Lower lobe of right lung (tissue), 2 donors: Measurements from ENCODE around the gene USP32. TPM values are rescaled to one million over a fixed set of nuclear protein-coding genes. Genes with fewer than 3 reads are reported as not detected.

Source experiments
- ATAC-seq, 2 donors: fragments of 200-7000 bp; cut with Tn5 transposase; one replicate each; pipeline ENCODE4 v1.9.1; 2020 to 2022; ENCODE audit warnings: mild to moderate bottlenecking in 2 of 2, moderate library complexity in 2 of 2
- DNase-seq: peaks from one replicate; pipeline ENCODE4 v3.0.0-alpha.2; 2020
- H3K27ac ChIP-seq: fragments of 200-600 bp; one replicate; pipeline ENCODE4 v1.8.0; 2022
- H3K27me3 ChIP-seq: fragments of 200-600 bp; one replicate; pipeline ENCODE4 v1.8.0; 2022; ENCODE audit warnings: low read depth
- H3K36me3 ChIP-seq: fragments of 200-600 bp; one replicate; pipeline ENCODE4 v1.8.0; 2022; ENCODE audit warnings: mild to moderate bottlenecking
- H3K4me1 ChIP-seq: fragments of 200-600 bp; one replicate; pipeline ENCODE4 v1.8.0; 2022
- H3K4me3 ChIP-seq: fragments of 200-600 bp; one replicate; pipeline ENCODE4 v1.8.0; 2022; ENCODE audit warnings: mild to moderate bottlenecking
- H3K9me3 ChIP-seq: fragments of 200-600 bp; one replicate; pipeline ENCODE4 v1.8.0; 2022
- intact Hi-C: fragments of 100-400 bp; cut with DNase I; formaldehyde crosslinking; loops from one replicate; pipeline ENCODE4 v1.11.0; 2022
- total RNA-seq: library from RNA; stranded (reverse); fragmentation: NEBNext Ultra II Directional; extraction: Animal tissue kit (Norgen Biotek cat#: 25700); gene quantifications from one replicate; pipeline ENCODE4 v1.2.1, GENCODE V29; 2021
- TF ChIP-seq, protein P1 (sequence below): fragments of 200-600 bp; IDR thresholded peaks from one replicate; pipeline ENCODE4 v1.8.0; 2022; ENCODE audit warnings: antibody characterized with exemption, mild to moderate bottlenecking
- donor health status: DM: no; HTN: yes; CAD: no; lungs with severe emphysema.

USP32 gene
- total RNA-seq, 1 donor from 2014 or later: 68.9 TPM

DNA sequence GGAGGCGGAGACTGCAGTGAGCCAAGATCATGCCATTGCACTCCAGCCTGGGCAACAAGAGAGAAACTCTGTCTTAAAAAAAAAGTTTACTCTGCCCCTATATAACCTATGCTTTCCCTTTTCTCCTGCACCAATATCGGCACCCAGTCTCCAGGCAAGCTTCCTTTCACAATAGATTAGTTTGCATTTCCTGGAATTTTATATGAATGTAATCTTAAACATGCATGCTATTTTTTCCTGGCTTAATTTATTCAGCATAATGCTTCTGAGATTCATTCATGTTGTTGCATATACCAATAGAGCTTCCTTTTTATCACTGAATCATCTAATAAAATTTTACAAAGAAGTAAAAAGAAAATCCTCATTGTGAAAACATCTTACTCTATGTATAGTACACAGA, 59.4 kb downstream of the USP32 start:
- ATAC-seq (no peak), DNase-seq (no peak)
- intact Hi-C loops: no loop called here
- Histone ChIP-seq H3K4me3 (no peak overlapping the region), H3K27ac (no peak overlapping the region), H3K27me3 (no peaks in the 10 kb centered on the region), H3K36me3 (peaks cover 6% of the 10 kb centered on the region), H3K9me3 (no peaks in the 10 kb centered on the region), H3K4me1 (no peaks in the 10 kb centered on the region)
- TF ChIP-seq, protein P1, sequence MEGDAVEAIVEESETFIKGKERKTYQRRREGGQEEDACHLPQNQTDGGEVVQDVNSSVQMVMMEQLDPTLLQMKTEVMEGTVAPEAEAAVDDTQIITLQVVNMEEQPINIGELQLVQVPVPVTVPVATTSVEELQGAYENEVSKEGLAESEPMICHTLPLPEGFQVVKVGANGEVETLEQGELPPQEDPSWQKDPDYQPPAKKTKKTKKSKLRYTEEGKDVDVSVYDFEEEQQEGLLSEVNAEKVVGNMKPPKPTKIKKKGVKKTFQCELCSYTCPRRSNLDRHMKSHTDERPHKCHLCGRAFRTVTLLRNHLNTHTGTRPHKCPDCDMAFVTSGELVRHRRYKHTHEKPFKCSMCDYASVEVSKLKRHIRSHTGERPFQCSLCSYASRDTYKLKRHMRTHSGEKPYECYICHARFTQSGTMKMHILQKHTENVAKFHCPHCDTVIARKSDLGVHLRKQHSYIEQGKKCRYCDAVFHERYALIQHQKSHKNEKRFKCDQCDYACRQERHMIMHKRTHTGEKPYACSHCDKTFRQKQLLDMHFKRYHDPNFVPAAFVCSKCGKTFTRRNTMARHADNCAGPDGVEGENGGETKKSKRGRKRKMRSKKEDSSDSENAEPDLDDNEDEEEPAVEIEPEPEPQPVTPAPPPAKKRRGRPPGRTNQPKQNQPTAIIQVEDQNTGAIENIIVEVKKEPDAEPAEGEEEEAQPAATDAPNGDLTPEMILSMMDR: no peak

GRCh38 chr17:60330731-60331130, 61.2 kb downstream of the USP32 start:
- intact Hi-C loops: no loop called here
- TF ChIP-seq, protein P1: no peak
- Histone ChIP-seq H3K27me3 (no peaks in the 10 kb centered on the region), H3K4me3 (no peak overlapping the region), H3K36me3 (peaks cover 6% of the 10 kb centered on the region), H3K4me1 (no peaks in the 10 kb centered on the region), H3K9me3 (no peaks in the 10 kb centered on the region), H3K27ac (no peak overlapping the region)
- ATAC-seq (no peak), DNase-seq (no peak)

DNA sequence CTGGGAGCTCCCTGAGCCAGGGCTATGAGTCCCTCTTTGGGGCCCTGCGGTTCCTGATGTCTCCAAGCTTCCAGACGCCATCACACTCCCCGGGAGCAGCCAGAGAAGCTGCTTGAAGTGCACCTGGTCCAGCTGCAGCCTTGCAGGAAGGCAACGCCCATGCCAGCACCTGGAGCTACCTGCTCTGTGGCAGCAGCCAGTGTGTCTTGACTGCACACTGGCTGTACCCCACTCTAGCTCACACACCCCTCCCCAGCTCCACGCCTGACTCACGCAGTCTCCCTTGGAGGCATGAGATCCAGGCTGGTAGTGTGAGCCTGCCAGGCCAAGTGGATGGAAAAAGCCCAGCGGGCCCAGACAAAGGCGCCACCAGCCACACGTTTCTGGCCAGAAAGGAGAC, 63.3 kb downstream of the USP32 start:
- Histone ChIP-seq H3K4me3 (no peak overlapping the region), H3K9me3 (no peaks in the 10 kb centered on the region), H3K36me3 (peaks cover 6% of the 10 kb centered on the region), H3K27ac (no peak overlapping the region), H3K27me3 (no peaks in the 10 kb centered on the region), H3K4me1 (no peaks in the 10 kb centered on the region)
- ATAC-seq: no peak
- no peak for DNase-seq
- intact Hi-C loops: no loop called here
- TF ChIP-seq, protein P1: no peak

GRCh38 chr17:60327901-60328273, 64.0 kb downstream of the USP32 start:
- TF ChIP-seq, protein P1: no peak
- no peaks in the 10 kb centered on the region for H3K9me3 ChIP-seq
- H3K27me3 ChIP-seq: no peaks in the 10 kb centered on the region
- peaks cover 6% of the 10 kb centered on the region for H3K36me3 ChIP-seq
- ATAC-seq (no peak), DNase-seq (no peak)
- H3K4me3 ChIP-seq: no peak overlapping the region
- H3K27ac ChIP-seq: no peak overlapping the region
- no peaks in the 10 kb centered on the region for H3K4me1 ChIP-seq
- intact Hi-C loops: no loop called here

GRCh38 chr17:60327134-60327900, 64.6 kb downstream of the USP32 start:
- Histone ChIP-seq H3K4me1 (no peaks in the 10 kb centered on the region), H3K27ac (no peak overlapping the region), H3K9me3 (no peaks in the 10 kb centered on the region), H3K4me3 (no peak overlapping the region), H3K27me3 (no peaks in the 10 kb centered on the region), H3K36me3 (peaks cover 6% of the 10 kb centered on the region)
- intact Hi-C loops: no loop called here
- TF ChIP-seq, protein P1: no peak
- no peak for ATAC-seq
- no peak for DNase-seq
